GM21723 (cell line): ENCODE results near the gene C6.
"Not testable (repeated sequence)": the region's sequence is repeated elsewhere in the genome, so short reads cannot be mapped to it uniquely, and the experiment has no call there.

Experiments
- ATAC-seq: cut with Tn5 transposase; IDR thresholded peaks from one replicate; pipeline ENCODE4 v1.9.1; 2021; ENCODE audit warnings: mild to moderate bottlenecking, moderate library complexity; ENCODE audit not compliant: unreplicated experiment

C6 gene

DNA sequence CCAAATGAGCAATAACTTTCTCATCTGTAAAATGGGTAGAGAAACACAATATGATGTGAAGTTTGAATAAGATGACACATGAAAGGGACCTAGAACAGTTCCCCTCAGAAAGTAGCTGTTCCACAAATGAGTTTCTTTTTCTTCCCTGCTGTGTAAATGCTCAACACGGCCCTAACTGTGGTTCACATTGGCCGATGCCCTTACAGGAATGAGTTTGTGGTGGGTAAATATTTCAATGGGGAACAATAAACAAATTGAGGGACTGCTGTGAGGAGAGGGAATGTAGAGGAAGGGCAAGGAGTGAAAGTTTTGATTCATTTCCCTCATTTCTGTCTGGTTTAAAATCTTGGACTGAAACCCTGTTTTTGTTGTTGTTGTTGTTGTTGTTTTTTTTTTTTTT, 12.8 kb downstream of the C6 start:
- ATAC-seq = no peak

DNA sequence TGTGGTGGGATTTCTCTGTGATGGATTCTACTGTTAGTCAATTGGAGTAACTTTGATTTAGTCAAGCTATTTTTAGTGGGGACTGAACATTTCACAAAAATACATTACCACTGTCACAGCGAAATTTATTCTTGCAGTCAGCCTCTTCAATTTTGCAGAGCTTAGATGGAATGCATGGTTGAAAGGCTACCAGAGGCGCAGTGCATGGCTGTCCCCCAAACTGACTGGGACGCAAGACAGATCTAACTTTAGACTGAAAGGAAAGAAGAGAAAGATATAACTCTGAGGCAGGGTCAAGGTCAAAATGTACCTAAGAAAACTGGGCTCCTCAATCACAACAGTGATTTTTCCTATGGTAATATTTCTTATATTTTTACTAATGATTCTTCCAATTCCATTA, 13.7 kb downstream of the C6 start:
- no peak for ATAC-seq

DNA sequence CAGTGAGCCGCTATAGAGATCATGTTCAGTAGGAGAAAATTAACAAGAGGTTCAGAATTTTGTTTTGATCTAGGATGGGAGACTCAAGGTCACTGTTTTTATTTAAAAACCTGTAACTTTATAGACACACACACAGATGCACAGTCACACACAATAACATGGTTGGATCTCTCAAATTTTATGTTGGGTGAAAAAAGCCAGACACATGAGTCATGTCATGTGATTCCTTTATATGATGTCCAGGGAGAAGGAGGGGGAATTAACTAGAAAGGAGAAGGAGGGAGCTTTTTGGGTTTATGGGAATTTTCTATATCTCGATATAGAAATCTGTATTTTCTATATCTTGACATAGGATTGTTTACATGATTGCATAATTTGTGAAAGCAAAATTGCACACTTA, 17.1 kb downstream of the C6 start:
- ATAC-seq = no peak

DNA sequence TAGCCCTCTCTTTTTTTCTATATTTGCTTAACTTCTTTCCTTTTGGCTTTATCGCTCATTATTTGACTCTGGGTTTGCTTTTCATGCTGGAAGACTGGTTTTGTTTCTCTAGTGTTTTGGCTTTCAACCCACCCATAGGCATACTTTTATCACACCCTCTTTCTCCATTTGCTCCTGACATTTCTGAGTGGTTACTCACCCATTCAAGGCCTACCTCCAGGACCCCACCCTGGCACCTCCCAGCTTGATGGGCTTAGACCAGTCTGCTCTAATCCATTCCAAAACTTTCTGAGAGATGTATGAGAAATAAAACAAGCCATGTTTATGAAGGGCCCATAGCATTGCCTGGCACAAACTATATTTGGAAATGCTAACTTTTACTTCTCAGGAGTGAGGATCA, 18.1 kb downstream of the C6 start:
- ATAC-seq = no peak

DNA sequence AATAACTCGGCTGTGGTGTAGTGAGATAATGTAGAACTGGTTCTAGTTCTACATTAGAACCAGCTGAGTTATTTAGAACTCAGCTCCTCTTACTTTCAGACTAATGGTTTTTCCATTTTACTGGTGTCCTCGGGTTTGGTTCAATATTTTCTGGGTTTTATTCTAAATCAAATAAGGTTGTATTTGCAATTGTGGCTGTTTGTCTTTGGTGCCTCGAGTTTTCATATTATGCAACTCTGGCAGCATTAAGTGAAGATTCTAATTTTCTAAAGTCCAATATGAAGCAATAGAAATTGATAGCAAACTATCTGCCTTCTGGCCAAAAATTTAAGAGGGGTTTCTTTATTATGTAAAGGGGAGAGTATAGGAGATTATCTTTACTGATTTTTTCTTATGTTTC, 19.0 kb downstream of the C6 start:
- ATAC-seq = no peak

DNA sequence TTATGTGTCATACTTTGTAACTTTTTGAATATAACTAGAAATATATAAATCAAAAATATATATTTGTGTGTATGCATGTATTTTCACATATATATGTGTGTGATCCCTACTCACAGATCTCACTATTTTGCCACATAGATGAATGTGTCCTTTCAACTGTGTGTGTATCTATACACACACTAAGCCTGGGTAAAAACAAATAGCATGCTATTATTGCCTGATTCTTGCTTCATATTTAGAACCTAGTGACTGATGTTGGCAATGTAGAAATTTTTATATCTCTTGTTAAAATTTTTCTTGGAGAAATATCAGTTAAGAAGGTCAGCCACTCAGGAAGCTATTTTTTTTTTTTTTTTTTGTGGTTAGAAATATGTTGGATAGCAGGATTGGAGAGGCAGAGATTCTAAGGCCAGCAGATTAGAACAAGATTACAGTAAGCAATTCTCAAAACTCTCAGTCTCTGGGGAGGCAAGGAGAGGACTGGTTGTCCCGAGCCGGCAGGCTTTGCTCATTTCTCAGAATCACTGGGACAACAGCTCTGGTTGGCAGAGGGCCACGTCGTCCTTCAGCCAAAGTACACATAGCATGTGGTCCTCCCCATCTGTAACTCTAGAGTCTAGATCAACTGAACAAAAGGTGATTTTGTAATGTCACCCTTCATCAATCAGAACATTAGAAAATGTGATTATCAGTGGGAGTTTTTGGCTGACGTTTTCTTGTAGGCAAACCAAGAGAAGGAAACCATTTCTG, 19.7 kb downstream of the C6 start:
- no peak for ATAC-seq

DNA sequence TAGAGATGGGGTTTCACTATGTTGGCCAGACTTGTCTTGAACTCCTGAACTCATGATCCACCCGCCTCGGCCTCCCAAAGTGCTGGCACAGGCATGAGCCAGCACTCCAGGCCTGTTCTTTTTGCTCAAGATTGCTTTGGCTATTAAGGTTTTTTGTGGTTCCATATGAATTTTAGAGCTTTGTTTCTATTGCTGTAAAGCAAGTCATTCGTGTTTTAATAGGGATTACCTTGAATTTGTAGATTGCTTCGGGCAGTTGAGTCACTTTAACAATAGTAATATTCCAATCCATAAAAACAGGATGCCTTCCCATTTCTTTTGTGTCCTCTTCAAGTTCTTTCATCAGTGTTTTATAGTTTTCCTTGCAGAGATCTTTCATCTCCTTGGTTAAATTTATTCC, 22.1 kb downstream of the C6 start:
- ATAC-seq = no peak

DNA sequence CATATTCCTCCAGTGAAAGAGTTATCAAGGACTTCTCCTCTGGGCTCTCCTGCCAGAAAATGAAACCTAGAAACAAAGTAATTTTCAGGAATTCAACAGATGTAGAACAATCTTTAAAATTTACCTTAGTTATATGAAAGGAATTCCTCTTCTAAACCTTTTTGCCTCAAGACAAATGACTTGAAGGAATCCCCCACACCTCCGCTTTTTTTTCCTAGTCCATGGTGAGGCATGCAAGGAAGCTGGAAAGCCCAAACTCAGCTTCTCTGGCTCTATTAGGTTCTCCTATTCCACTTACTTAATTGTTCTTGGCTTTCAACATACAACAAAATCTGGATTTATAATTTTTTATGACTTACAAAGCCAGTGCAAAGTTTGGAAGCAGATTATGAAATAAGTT, 27.2 kb downstream of the C6 start:
- no peak for ATAC-seq

DNA sequence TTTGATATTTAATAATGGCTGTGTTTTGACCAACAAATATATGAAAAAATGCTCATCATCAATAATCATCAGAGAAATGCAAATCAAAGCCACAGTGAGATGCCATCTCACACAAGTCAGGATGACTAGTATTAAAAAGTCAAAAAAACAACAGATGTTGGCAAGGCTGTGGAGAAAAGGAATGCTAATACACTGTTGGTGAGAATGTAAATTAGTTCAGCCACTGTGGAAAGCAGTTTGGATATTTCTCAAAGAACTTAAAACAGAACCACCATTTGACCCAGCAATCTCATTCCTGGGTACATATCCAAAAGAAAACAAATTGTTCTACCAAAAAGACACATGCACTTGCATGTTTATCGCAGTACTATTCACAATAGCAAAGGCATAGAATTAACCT, 30.0 kb downstream of the C6 start:
- not testable (repeated sequence) for ATAC-seq

DNA sequence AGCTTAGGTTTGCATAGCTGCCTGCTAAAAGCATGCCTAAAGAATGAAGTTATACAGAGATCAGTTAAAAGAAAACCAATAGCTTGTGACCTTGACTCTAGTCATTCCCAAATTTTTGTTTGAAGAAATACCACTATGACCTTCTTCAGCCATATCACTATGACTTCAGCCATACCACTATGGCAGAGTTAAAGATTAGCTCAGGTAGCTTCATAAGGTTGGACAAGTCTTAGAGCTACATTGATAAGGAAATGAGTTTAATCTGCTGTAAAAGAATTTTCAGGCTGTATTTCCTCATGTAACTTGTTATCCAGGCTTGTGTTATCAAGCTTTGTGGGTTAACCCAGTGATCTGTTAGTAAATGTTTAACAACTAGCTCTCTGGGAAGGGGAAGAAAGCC, 30.7 kb downstream of the C6 start:
- ATAC-seq = no peak

DNA sequence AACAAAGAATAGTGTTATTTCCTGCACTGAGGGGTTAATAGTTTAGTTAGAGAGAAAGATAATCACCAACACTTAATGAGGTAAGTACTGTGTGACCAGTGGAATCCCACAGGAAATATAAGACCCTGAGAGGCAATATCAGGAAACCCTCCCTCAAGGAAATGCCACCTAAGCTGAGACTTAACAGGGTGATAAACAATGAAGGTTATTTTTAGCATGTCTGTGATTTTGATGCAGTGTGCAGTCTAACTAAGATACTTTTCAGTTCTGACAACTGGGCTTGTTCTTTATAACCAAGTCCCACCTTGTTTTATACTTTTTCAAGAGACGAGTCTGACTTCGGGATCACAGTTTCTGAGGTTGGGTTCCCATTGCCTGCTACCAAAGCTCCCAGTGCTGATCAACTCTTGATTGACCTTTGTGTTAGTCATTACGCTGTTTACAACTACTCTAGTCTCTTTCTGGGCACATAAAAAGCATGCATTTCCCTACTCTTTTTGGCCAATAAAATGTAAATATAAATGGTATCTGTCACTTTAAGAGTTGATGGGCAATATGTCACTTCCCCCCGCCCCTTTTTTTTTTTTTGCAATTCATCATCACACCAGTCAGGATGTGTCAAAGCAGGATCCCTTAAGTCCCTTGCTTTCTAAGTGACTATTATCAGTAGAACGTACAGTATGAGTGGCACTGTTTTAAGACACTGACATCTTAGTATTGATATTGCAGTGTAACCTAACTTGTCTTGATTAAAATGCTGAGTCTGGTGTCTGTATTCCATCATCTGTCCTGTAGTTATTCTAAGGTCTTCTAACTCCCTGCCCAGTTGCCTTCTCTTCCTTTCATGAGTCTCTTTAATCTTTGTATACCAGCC, 31.4 kb downstream of the C6 start:
- ATAC-seq = no peak

DNA sequence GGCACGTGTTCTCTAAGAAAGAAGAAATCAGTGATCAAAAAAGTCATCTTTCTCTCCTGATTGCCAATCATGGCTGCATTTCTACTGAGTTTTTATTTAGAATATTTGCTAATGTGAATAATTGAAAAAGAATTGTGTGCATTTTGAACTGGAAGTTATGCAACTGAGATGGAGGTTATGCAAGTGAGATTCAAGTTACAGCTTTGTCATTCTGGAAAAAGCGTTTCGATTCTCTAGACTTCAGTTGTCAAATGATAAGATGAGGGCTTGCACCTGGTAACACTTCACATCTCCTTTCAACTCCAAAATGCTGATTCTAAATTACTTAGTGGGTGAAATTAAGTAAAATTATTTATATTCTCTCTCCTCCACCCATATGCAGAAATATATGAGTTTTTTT, 36.4 kb downstream of the C6 start:
- ATAC-seq = no peak

DNA sequence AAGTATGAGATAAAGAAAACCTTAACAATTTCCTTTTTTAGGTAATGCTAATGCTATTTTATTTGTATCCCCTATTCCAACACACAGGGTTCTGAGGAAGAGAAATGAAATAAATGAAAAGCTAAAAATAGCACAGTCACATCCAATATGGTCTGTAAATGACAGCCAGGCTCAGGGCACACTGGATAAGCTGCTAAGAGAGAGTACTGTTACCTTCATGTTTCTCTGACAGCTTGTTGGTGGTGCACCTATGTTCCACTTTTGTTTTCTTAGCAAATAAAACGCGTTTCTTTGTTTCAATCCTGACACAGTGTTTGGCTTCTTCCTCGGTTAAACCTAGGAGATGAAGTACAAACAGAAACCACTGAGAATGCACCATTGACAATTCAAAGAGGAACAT, 41.3 kb downstream of the C6 start:
- no peak for ATAC-seq

DNA sequence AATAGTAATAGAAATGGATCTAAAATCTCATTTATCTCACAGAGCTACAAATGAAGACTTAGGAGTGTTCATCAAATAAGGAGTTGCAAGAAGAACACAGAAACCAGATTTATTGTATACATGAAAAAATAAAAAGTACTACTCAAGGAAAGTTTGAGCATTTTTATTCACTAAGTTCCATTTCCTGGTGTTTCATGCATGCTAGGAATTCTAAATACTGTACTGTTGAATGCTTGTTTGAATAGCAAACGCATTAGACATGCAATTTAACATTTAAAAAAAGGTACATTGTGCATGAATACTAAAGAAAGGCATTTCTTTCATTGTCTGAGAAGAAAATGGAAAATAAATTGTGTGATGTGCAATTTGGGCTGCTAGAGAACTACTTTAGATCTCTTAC, 52.1 kb downstream of the C6 start:
- no peak for ATAC-seq

DNA sequence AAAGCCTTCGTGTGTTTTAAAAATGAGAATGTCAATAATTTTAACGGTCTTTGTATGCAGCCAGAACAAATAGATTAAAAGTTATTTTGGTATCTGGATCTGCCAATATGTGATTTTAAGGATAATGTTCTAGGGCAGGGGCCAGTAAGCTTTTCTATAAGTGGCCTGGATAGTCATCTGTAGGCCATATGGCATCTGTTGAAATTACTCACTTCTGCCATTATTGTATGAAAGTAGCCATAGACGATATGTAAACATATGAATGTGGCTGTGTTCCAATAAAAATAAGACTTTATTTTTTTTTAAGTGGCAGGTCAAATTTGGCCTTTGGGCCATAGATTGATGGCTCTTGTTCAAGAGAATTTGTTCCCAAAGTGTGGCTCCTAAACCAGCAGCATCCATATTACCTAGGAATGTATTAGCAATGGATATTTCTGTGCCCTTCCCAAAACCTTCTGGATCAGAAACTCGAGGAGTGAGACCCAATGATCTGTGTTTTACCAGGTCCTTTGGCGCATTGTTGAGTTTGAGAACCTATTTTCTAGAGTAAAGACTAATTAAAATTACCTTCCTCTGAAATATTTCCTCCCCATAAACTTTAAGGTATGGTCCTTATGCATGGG, 55.9 kb downstream of the C6 start:
- no peak for ATAC-seq

DNA sequence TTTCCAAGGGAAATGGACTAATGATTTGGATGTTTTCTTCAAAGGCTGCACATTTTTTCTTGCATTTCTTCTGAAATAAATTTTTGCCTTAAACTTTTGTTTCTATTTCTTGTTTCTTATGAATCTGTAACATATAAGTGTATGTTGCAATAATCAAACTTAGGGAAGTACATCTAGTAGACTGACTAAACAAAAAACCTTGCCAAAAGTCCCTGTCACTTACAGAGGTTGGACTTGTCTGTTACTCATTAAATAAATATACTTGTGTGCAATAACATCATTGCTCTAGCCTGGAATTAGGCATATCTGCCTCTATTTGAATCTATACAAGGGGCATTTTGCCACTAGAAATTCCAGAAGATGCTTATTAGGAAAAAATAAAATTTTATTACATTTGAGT, 56.6 kb downstream of the C6 start:
- ATAC-seq = no peak

DNA sequence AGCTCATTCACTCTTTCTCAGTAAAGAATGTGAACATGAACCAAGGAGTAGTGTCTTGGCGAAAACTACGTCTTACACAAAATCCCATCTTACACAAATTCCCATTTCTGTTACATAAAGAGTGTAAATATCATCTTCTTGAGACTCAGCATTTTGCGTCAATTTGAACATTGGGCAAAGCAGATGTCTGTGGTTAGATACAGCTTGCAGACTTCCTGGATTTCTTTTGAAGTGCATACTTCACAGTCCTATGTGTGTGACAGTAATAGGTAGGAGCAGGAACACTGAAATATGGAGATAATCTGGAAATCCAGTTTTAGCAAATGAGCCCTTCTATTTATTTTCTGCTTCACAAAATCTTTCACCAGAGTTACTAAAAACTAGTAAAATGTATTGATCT, 58.8 kb downstream of the C6 start:
- ATAC-seq = no peak

DNA sequence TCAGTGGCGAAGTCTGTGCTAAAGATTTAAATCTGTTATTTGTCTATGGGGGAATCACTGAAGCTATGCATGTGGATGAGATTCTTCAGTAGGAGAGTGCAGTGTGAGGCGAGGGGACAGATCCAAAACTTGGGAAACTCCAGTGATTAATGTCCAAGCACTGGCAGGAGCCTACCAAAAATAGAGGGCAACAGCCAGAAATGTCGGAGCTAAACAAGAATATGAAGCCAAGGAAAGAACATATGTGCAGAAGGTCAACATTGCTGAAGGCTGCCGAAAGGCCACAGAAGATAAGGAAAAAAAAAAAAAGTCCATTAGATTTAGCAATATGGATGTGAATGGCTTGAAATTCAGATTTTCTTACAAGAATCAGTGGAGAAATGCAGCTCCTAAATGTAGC, 61.8 kb downstream of the C6 start:
- no peak for ATAC-seq

DNA sequence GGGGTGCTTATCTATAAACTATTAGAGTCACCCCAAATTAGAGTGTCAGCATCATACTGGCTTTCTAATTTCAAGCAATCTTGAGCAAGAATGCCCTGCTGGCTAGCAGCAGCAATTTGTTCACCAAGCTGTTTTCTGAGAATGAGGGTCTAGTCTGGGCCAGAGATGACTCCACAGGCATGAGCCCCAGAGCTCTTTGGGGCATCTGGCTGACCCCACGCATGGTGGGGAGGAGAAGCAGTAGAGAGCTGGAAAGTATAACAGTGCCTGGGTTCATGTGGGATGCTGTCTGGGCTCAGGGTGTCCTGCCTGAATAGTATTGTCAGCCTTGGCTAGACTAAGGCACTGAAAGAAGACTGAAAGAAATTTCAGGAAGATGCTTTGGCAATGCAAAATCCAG, 64.9 kb downstream of the C6 start:
- no peak for ATAC-seq

DNA sequence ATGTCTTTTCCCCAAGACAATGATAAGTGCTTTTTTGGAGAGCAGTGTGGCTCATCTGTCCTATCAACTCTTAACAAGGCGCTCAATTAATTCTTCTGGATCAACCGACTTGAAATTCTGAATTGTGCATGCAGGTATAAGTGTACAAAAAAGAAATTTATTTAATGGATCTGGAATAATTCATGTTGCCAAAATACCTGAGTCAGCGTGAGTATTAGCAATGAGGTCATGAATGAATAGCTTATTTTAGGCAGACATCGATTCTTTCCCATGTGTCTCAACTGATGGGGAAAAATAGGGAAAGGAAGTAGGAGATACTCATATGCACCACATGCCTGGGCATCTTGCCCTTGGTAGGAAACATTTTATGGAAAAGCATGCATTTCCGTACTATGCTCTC, 68.0 kb downstream of the C6 start:
- no peak for ATAC-seq

DNA sequence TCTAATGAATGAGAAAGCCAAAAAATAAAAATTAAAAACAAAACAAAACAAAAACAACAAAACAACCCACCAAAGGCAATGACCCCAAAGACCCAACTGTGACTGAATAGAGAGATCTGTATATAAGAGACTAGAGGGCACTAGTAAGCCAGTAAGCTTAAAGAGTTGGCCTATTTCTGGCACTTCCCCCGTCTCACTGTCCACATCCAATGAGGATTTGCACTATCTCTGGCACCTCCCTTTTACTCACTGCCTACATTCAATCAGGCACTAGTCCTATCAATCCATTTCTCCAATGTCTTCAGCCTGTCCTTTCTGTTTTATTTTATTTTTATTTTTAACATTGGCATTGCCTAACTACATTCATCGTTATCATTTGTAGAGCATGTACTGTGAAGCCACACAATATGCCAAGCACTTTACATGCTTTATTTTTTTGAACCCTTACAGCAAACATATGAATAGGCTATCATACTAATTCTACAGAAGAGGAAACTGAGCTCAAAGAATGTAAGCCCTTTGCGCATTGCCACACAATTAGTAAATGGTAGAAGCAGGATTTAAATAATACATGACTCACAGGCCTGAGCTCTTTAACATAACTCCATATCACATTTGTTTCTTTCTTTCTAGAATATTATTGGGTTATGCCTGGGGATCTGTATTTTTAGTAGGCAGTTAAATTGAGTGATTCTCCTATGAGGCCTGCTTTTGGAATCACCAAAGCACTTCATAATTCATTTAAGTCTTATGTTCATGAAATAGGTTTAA, 70.0 kb downstream of the C6 start:
- no peak for ATAC-seq
